HG02943 (cell line): ENCODE results near the gene MAGI2.
"Not testable (repeated sequence)": the region's sequence is repeated elsewhere in the genome, so short reads cannot be mapped to it uniquely, and the experiment has no call there.

Experiments
- ATAC-seq: cut with Tn5 transposase; IDR thresholded peaks from one replicate; pipeline ENCODE4 v1.9.1; 2021; ENCODE audit warnings: mild to moderate bottlenecking, low read depth, moderate library complexity; ENCODE audit not compliant: unreplicated experiment

Gene MAGI2

DNA sequence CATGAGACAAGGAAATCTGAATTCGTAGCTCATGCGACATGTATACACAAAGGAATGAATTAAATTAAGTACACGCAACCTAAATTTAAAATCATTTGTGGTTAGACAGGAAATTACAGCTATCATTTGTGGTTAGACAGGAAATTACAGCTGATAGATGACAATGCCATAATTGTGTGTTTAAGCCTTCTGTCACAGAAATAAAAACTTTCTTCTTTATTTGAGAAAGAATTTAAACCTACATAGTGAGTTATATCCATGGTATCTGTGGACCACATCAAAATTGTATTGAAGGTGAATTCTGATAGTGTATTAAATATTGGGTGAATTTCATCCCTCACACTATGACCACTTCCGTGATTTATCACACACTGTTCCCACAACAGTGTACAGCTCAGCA, 362.9 kb downstream of the MAGI2 start:
- ATAC-seq: no peak

DNA sequence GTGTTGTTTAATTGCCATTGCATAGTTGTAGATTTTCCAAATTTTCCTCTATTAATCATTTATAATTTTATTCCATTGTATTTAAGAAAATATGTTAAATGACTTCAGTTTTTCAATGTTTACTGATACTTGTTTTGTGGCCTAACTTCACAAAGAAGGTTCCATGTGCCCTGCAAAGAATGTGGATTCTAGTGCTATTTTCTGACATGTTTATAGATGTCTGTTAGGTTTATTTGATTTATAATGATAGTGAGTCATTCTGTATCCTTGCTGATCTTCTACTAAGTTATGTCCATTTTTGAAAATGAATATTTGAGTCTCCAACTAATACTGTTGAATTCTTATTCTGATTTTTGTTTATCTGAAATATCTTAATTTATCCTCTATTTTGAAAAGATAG, 369.0 kb downstream of the MAGI2 start:
- ATAC-seq: no peak

DNA sequence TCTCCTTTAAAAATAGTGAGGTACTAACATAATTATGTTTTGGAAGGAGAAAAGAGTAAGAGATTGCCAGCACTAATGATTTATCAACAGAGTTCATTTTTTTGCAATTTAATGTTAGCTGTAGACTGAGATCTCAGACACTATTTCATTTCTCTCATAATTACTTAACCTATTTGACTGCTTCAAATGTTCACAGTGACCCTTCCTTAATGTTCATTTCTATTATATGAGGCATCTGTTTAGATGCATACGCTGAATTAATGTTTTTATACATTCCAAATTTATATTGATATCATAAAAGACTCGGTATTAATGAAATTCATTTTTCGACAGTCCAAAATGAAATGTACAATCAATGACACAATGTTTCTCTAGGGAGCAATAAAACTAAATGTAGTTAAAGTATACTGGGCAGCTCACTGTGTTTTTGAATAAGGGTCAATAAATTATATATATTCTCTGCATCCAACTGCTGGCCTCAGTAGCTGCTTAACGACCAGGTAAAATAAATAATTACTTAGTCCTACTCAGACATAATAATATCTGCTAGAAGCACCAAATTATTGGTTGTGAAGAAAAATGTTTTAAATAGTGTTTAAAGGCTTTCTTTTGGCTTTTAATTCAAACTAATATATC, 373.4 kb downstream of the MAGI2 start:
- no peak for ATAC-seq

DNA sequence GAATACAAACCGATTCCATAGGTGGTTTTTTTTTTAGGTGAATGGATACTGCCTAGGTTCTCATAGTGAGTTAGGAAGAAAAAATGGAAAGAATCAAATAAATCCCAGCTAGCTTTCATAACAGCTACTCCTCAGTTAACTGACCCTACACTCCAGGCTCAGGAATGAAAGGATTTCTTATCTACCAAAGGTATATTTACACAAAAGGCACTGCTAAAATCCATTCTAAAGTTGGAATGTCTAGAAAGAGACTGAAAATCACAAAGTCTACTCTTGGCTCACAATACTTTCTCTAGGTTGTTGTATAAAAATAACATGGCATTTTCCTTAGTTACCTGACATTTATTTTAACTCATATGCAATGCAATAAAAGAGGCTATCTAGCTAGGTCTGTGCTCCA, 375.2 kb downstream of the MAGI2 start:
- ATAC-seq: no peak

DNA sequence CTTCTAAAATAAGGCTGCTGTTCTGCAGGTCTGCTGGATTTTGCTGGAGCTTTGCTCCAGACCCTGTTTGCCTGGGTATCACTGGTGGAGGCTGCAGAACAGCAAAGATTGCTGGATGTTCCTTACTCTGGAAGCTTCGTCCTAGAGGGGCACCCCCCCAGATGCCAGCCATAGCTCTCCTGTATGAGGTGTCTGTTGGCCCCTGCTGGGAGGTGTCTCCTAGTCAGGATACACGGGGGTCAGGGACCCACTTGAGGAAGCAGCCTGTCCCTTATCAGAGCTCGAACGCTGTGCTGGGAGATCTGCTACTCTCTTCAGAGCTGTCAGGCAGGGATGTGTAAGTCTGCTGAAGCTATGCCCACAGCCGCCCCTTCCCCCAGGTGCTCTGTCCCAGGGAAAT, 382.3 kb downstream of the MAGI2 start:
- not testable (repeated sequence) for ATAC-seq

DNA sequence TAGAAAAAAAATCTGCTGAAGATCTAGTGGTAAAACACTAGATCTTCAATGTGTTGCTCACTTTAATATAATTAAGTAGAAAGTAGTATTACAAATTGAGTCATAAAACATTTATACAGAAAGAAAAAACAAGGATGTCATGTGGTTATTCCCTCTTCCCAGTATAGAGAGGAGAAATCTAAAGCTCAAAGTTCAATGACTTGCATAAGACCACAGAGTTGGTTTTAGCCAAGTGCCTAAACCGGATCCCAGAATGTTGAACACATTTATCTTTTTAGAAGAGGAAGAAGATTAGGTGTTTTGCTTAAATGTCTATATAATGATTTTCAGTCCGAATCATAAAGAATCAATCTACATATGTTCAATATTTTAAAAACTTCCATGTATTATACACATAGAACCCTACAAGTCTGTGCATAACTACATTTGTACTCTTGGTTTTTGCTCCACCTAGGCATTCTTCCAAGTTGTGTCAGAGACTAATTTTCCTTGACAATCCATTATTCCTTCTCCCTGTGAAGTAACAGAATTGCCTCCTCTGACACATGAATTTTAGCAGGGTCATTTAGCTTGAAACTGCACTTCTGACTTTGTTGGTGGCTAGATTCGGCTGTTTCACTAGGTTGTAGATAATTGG, 389.2 kb downstream of the MAGI2 start:
- no peak for ATAC-seq

DNA sequence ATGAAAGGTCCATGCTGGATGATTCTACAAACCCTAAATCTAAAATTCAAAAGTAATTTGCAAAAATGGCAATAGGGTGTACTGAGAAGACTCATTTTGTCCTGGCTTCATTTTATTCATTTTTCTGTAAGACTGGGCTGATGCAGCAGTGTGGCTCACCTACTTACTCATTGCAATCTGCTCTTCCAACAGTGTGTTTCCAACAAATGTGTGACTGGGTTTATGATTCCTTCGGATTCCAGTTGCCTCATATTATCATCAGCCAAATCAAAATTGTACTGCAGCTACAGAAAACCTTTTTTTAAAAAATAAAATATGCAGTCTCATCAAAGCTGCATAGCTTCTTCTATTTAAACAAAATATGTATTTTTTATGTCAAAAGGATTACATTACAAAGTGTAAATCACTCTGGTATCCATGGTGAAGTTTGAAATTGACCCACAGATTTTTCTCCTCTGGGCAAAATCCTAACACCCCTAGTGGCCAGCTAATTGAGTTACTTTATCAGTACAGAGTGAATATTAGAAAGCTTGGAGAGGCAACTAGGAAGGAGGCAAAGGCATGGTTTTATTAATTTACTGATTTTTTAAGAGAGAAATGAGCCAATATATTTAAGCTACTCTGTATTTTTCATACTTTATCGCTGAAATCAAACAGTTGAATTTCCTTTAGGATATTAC, 390.3 kb downstream of the MAGI2 start:
- ATAC-seq: no peak

DNA sequence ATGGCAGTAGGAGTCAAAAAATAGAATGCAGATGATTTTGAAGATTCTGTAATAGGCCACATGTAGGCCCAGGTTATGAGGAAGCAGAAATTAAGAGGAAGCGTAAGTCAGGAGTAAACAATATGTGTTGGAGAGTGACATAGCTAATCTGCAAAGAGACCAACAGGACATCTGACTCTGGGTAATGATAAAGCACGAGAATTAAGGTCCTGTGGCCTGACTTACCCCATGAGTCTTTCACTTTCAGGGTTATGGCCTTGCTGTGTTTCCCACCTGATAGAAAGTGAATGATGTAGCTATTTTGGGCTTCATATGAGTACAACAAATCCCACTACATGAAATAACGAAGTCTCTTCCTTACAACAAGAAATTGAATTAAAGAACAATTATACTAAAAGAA, 393.0 kb downstream of the MAGI2 start:
- no peak for ATAC-seq

DNA sequence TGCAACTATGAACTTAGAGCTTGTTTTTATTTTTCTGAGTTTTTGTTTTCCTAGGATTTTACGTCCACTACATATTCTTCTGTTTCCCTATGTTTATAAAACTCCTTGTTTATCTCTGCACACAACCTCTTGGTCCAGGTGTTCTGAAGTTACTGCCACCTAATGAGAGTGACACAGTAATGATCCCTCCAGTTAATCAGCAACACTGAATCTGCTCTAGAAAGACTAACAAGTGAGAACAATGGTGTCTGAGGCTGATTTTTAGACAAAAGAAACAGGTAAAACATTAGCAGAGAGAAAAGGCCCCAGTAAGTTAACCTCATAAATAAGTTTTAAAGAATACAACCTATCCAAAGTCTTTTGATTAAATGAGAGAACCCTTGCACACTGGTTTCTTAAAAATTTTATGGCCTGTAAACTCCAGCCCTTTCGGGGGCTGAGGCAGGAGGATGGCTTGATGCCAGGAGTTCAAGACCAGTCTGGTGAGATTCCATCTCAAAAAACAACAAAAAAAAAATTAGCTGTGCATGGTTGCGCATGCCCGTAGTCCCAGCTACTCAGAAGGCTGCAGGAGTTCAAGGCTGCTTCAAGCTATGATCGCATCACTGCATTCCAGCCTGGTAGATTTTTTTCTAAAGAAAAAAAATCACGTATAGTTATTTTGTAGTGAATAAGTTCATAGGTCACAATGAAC, 397.6 kb downstream of the MAGI2 start:
- no peak for ATAC-seq

DNA sequence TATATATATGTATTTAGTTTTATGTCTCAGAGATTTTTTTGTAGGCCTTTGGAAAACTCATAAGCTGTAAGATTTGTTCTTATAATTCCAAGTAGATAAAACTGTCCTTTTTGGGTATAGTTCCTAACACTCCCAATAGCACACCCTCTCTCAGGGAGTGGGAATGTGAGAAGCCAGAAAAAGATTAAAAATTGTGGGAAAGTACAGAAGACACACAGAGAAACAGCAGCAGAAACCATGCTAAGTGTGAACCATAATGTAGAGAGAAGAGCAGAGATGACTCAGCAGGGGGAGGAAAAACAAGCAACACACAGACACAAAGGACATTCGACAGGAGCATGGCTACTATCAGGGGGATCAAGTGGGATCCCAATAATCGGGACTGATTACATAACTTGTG, 401.6 kb downstream of the MAGI2 start:
- ATAC-seq: no peak

DNA sequence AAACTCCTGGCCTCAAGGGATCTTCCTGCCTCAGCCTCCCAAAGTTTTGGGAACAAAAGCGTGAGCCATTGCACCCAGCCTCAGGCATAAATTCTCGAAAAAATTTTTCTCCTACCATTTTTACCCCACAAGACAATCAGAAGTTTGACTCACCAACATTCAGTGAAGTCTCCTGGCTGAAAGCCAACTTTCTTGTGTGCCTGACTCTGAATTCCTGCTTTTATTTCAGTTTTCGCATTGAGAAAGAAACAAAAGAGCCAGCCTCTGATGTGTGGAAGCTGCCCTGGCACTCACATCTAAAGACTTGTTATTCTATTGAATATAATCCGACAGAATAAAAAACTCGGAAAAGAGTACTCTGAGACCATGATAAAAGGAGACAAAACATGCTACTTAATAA, 402.9 kb downstream of the MAGI2 start:
- no peak for ATAC-seq

DNA sequence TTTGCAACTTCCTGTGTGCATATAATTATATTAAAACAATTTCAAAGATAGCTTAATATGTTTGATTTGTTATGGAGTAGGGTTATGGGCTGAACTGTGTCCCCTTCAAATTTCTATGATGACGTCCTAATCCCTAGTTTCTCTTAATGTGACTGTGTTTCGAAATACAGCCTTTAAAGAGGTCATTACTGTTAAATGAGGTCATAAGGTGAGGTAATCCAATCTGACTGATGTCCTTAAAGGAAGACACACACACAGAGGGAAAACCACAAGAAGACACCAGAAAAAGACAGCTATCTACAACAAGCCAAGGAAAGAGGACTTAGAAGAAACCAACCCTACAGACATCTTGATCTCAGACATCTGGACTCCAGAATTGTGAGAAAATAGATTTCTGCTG, 407.4 kb downstream of the MAGI2 start:
- ATAC-seq: no peak

DNA sequence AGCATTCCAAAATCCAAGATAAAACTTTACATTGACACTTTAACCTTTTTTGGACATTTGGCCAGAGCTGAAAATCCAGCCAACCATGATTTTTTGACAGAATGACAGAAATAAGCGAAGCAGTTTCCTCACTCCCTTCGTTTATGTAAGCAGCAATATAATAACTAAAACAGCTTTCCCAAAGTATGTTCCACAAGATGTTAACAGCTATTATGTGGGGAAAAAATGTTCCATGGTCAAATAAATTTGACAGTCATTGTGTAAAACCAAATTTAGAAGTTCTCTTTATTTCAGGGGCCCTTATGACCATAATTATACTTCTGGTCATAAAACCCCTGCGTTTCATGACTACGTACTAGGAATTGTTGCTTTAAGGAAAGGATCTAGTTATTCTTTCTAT, 416.5 kb downstream of the MAGI2 start:
- no peak for ATAC-seq

DNA sequence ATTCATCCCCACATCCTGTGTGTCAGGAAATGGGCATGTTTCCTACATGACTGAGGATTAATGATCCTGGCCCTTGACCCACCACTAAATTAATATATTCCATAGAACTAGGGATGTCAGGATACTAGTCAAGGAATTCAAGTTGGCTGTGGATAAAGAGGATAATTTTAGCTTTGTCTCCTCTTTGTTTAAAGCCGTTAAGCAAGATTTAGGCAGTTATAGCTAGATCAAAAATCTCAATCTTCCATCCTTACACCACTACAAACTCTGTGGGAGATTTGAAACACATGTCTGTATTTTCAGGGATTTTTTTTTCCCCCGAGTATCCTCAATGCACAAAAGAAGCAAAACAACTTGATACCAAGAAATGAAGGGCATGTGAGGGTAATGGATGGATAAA, 417.1 kb downstream of the MAGI2 start:
- no peak for ATAC-seq

DNA sequence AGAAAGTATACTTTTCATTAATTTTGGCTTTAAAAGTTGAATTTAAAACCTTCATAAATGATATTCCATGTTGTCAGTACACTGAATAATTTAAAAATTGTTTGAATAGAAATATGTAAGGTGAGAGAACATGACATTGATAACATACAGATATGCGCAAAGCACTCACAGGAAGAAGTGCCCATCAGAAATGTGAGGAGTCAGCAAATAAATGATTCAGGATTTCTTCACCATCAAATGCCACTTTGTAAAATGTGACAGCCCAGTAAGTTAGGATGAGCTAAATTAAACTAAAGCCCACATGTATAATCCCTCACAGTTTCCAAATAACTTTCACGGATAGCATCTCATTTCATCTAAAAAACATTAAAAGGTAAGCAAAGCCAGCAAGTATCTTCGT, 417.6 kb downstream of the MAGI2 start:
- no peak for ATAC-seq

DNA sequence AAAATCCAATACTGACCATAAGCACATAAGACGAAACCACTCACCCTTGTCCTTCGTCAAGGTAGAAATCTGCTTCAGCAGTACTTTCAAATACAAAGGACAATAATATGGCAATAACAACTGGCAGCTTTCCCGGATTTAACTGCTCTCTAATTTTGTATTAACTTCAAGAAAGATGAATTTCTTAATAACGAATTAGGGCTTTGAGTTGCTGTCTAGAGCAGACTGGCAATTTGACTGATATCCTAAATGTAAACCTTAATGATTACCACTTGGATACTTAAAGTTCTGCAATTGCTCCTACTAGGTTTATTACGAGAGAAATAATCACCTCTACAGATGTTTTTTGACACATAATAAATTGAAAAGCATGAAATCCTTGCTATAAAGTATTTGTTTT, 418.7 kb downstream of the MAGI2 start:
- no peak for ATAC-seq

DNA sequence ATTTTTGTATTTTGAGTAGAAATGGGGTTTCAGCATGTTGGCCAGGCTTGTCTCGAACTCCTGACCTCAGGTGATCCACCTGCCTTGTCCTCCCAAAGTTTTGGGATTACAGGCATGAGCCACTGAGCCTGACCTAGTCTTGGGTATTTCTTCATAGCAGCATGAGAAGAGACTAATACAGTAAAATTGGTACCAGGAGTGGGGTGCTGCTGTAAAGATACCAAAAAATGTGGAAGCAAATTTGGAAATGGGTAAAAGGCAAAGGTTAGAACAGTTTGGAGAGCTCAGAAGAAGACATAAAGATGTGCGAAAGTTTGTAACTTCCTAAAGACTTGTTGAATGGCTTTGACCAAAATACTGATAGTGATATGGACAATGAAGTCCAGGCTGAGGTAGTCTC, 433.8 kb downstream of the MAGI2 start:
- not testable (repeated sequence) for ATAC-seq

DNA sequence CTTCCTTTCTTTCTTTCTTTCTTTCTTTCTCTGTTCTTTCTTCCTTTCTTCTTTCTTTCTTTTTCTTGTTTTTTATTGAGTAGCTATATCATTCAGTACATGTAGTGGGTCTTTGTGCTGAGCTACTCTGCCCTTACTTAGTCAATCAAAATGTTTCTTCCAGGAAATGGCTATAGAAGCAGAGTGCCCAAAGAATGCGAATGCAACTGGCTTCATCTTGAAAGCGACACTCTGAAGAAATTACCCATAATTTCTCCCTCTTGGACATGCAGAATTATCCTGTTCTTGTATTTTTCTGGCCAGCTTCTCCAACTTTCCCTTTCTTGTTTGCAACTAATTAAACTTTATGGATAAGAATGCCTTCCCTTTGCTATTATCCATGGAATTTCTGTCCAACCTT, 441.5 kb downstream of the MAGI2 start:
- no peak for ATAC-seq

DNA sequence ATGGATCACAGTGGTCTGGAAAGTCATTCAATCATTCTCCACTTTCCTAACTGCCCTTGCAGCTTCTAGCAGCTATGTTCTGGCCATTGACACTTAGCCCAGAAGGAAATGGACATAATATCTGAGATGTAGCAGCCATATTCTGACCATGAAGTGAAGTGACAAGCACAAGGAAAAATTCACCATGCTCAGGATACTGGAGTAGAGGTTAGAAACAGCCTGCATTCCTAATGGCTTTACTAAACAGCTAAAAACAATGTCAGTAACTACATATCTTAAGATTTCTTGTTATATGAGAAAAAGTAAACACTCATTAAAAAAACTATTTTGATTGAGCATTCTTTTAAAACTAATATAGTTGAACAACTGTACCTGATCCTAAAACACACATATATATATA, 443.8 kb downstream of the MAGI2 start:
- no peak for ATAC-seq

DNA sequence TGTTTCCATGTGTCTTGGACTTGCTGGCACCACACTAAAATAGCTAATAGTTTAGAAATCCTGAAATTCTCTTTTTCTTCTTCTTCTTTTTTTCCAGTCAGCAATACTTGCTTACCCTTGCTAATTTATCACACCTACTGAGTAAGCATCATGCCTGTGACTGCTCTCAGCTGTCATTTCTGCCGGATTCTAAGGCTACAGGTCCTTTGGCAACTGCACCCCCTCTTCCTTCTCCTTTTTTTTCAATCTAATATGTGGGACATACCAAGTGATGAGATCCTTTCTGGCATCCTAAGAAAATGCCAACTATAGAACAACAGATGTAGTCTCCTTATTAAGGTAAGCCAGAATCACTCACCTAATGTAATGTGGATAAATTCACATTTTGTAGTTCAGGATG, 444.7 kb downstream of the MAGI2 start:
- ATAC-seq: no peak

DNA sequence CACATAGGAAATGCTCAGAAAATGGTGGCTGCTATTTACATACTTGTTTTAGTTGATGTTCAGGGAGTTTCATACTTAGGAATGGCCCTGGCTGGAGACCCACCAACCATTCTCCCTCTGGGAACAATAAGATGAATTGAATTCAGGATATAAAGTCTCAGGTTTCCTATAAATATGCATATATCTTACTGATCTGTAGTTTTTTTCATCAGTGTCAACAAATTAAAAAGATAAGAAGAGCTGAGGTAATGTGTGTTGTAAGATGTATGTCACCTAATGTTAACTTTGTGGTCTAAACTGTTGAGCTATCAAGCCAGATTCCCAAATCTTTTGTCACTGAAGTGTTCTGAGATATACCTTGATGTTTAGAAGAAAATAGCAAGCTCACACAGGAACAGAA, 457.5 kb downstream of the MAGI2 start:
- ATAC-seq: no peak

DNA sequence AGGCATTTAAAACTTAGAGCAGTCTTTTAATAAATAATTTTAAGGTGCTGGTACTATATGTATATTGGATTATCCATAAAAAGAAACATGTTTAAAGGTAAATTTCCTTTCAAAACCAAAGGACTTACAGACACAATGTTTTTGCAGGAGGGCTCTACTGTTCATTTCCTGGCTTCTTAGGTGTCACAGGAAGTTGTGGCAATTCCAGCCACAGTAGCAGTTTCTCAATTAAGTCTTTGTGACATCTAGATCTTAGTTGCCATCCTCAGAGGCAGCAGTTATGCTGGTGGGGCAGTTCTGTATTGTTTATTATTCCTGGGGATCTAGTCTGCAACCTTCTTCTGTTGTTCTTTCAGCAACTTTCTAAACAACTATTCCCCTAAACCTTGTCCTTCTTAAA, 460.1 kb downstream of the MAGI2 start:
- ATAC-seq: no peak
